ENCODE data around the gene NF1.

GRCh38 chr17:31404028-31404949 lies 309.5 kb downstream of the NF1 start:
- no peak for TF ChIP-seq CTCF (IDR thresholded peaks at IDR 0.05; ENCODE audit: insufficient read depth, low read depth, low read length)
- no peak for TF ChIP-seq EZH2 (IDR thresholded peaks at IDR 0.05; ENCODE audit: insufficient read depth, low read length)

All from astrocyte (in vitro differentiated cells and primary cell).